MM.1S (cell line): ENCODE data around the gene PTPN12.

Experiments used
- DNase-seq: peaks from one replicate; pipeline ENCODE4 v3.0.0-alpha.2; 2015
- H2AFZ ChIP-seq: fragments of 300-600 bp; sonication (generic); 2 replicates; pipeline ENCODE4 v1.6.0; 2016; ENCODE audit warnings: antibody characterized with exemption, low read length
- H3F3A ChIP-seq: fragments of 300-600 bp; sonication (generic); 2 replicates; pipeline ENCODE4 v1.6.1; 2016; ENCODE audit warnings: mild to moderate bottlenecking, antibody characterized with exemption, low read length, moderate library complexity, mixed read lengths; ENCODE audit not compliant: insufficient read depth
- H3K27ac ChIP-seq: fragments of 300-600 bp; sonication (generic); 2 replicates; pipeline ENCODE4 v1.5.1; 2016; ENCODE audit warnings: mild to moderate bottlenecking, low read length
- H3K27me3 ChIP-seq: fragments of 300-600 bp; sonication (generic); replicated peaks from 2 replicates; pipeline ENCODE4 v1.6.0; 2016; ENCODE audit warnings: low read length; ENCODE audit not compliant: insufficient read depth
- H3K36me3 ChIP-seq: fragments of 300-600 bp; sonication (generic); replicated peaks from 2 replicates; pipeline ENCODE4 v1.6.1; 2016; ENCODE audit warnings: mild to moderate bottlenecking, low read length, mixed read lengths; ENCODE audit not compliant: insufficient read depth
- H3K4me1 ChIP-seq: fragments of 300-600 bp; sonication (generic); 2 replicates; pipeline ENCODE4 v1.6.1; 2016; ENCODE audit warnings: low read length, mixed read lengths
- H3K4me2 ChIP-seq: fragments of 300-600 bp; sonication (generic); 2 replicates; pipeline ENCODE4 v1.6.0; 2016; ENCODE audit warnings: low read depth, low read length
- H3K4me3 ChIP-seq: fragments of 300-600 bp; sonication (generic); 2 replicates; pipeline ENCODE4 v1.5.1; 2016; ENCODE audit warnings: low read length, mixed read lengths
- H3K79me2 ChIP-seq: fragments of 300-600 bp; sonication (generic); 2 replicates; pipeline ENCODE4 v1.6.1; 2016; ENCODE audit warnings: mixed run types, low read length, mixed read lengths
- H3K9ac ChIP-seq: fragments of 300-600 bp; sonication (generic); 2 replicates; pipeline ENCODE4 v1.6.1; 2016; ENCODE audit warnings: low read length, mixed read lengths
- H3K9me2 ChIP-seq: fragments of 300-600 bp; sonication (generic); replicated peaks from 2 replicates; pipeline ENCODE4 v1.6.1; 2016; ENCODE audit warnings: mild to moderate bottlenecking, low read length, mixed read lengths; ENCODE audit not compliant: insufficient read depth
- H3K9me3 ChIP-seq: fragments of 300-600 bp; sonication (generic); replicated peaks from 2 replicates; pipeline ENCODE4 v1.6.1; 2016; ENCODE audit warnings: mild to moderate bottlenecking, low read length, mixed read lengths; ENCODE audit not compliant: insufficient read depth
- H4K20me1 ChIP-seq: fragments of 300-600 bp; sonication (generic); 2 replicates; pipeline ENCODE4 v1.6.1; 2016; ENCODE audit warnings: mild to moderate bottlenecking, low read length, moderate library complexity, mixed read lengths; ENCODE audit not compliant: insufficient read depth
- CTCF ChIP-seq: fragments of 300-600 bp; sonication (generic); IDR thresholded peaks from 2 replicates; pipeline ENCODE4 v1.5.1; 2016; ENCODE audit warnings: antibody characterized with exemption, low read length, mixed read lengths
- EZH2 ChIP-seq: fragments of 300-600 bp; sonication (generic); optimal IDR thresholded peaks from 2 replicates; pipeline ENCODE3; 2017; ENCODE audit warnings: low read depth, mild to moderate bottlenecking, antibody characterized with exemption, low read length, mixed read lengths
- EZH2phosphoT487 ChIP-seq: fragments of 300-600 bp; sonication (generic); IDR thresholded peaks from 2 replicates; pipeline ENCODE4 v1.6.1; 2018; ENCODE audit warnings: antibody characterized with exemption, low read length

PTPN12 gene

GRCh38 chr7:77549106-77549870 is 12.2 kb downstream of the PTPN12 start:
- no peaks in the 10 kb centered on the region for H3K4me1 ChIP-seq
- no peak overlapping the region for H3K4me2 ChIP-seq
- H2AFZ ChIP-seq = no peak overlapping the region
- H3F3A ChIP-seq = no peaks in the 10 kb centered on the region
- no peaks in the 10 kb centered on the region for H3K36me3 ChIP-seq
- no peak for DNase-seq
- no peak overlapping the region for H3K4me3 ChIP-seq
- H3K9me3 ChIP-seq = no peaks in the 10 kb centered on the region
- no peaks in the 10 kb centered on the region for H3K9me2 ChIP-seq
- no peak overlapping the region for H3K9ac ChIP-seq
- H4K20me1 ChIP-seq = no peaks in the 10 kb centered on the region
- no peak overlapping the region for H3K27ac ChIP-seq
- H3K79me2 ChIP-seq = peaks cover 21% of the 10 kb centered on the region; the same call in 1 of the 2 replicates
- H3K27me3 ChIP-seq = no peaks in the 10 kb centered on the region
- TF ChIP-seq CTCF (no peak), EZH2phosphoT487 (no peak)

GRCh38 chr7:77550586-77550985 is 13.5 kb downstream of the PTPN12 start:
- Histone ChIP-seq H3K27ac (no peak overlapping the region), H2AFZ (no peak overlapping the region), H3K9me3 (no peaks in the 10 kb centered on the region), H3F3A (no peaks in the 10 kb centered on the region), H3K9me2 (no peaks in the 10 kb centered on the region), H3K27me3 (no peaks in the 10 kb centered on the region), H3K9ac (no peak overlapping the region), H3K4me2 (no peak overlapping the region), H3K36me3 (no peaks in the 10 kb centered on the region), H3K79me2 (peaks cover 21% of the 10 kb centered on the region; the same call in 1 of the 2 replicates), H4K20me1 (no peaks in the 10 kb centered on the region), H3K4me1 (no peaks in the 10 kb centered on the region), H3K4me3 (no peak overlapping the region)
- TF ChIP-seq EZH2phosphoT487 (no peak), CTCF (no peak), EZH2 (no peak)
- DNase-seq = no peak

DNA sequence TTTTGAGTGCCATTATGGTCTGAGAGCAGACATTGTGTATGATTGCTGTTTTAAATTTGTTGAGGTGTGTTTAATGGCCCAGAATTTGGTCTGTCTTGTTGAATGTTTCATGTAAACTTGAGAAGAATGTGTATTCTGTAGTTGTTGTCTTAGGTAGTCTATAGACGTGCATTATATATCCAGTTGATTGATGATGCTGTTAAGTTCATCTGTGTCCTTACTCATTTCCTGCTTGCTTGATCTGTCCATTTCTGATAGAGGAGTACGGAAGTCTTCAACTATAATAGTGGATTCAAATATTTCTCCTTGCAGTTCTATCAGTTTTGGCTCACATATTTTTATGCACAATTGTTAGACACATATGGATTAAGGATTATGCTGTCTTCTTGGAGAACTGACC is 16.0 kb downstream of the PTPN12 start:
- H3K9ac ChIP-seq = no peak overlapping the region
- no peak overlapping the region for H3K4me3 ChIP-seq
- no peak for DNase-seq
- H3K27ac ChIP-seq = no peak overlapping the region
- TF ChIP-seq CTCF (no peak), EZH2phosphoT487 (no peak), EZH2 (no peak)
- H3K9me2 ChIP-seq = no peaks in the 10 kb centered on the region
- no peak overlapping the region for H3K4me2 ChIP-seq
- H2AFZ ChIP-seq = no peak overlapping the region
- H3K9me3 ChIP-seq = no peaks in the 10 kb centered on the region
- H3K27me3 ChIP-seq = no peaks in the 10 kb centered on the region
- H3K4me1 ChIP-seq = peaks cover under 1% of the 10 kb centered on the region; the same call in 1 of the 2 replicates
- H3K79me2 ChIP-seq = peaks cover 21% of the 10 kb centered on the region; the same call in 1 of the 2 replicates
- no peaks in the 10 kb centered on the region for H3K36me3 ChIP-seq
- no peaks in the 10 kb centered on the region for H3F3A ChIP-seq
- no peaks in the 10 kb centered on the region for H4K20me1 ChIP-seq
